Panc1 (cell line): Measurements from ENCODE around the gene GPRC5D.

ENCODE experiments used
- POLR2AphosphoS5 ChIP-seq: IDR thresholded peaks from 2 replicates; pipeline ENCODE4 v1.6.1; 2012; ENCODE audit warnings: mild to moderate bottlenecking, low read depth, low read length, moderate library complexity
- SIN3A ChIP-seq: IDR thresholded peaks from 2 replicates; pipeline ENCODE4 v1.6.1; 2012; ENCODE audit warnings: low read depth, mild to moderate bottlenecking, low read length, moderate library complexity, borderline replicate concordance; ENCODE audit not compliant: insufficient read depth
- TCF7L2 ChIP-seq: IDR thresholded peaks from 2 replicates; pipeline ENCODE4 v1.6.1; 2011; ENCODE audit warnings: mild to moderate bottlenecking, low read depth, low read length, inconsistent platforms
- TF ChIP-seq, protein P1 (sequence below): fragments of 450-650 bp; IDR thresholded peaks from 2 replicates; pipeline ENCODE4 v1.5.1; 2017; ENCODE audit warnings: mild to moderate bottlenecking
- TF ChIP-seq, protein P2 (sequence below), 2 experiments: IDR thresholded peaks; 2 replicates each; pipeline ENCODE4 v1.6.1; 2011 to 2012; ENCODE audit warnings: low read depth in 2 of 2, control low read depth in 1 of 2, low read length in 1 of 2, mild to moderate bottlenecking in 1 of 2, moderate library complexity in 1 of 2; ENCODE audit not compliant: insufficient read depth in 1 of 2

DNA sequence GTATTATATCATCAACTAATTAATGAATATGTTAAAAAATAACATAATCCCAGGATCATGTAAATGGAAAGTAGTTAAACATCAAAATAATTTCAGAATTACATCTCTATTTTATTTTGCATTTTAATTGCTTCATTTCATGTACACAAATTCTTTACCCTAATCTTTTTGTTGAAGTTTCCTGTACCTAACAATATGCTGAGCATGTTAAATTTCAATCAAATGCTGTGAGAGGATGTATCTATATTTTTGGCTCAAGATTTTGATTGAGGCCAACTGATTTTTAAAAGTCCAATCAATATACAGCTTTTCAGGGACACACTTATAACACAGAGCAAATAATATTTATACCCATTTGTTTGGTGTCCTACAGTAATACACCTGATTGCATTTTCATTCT, 6.4 kb downstream of the GPRC5D start:
- TF ChIP-seq, protein P1, sequence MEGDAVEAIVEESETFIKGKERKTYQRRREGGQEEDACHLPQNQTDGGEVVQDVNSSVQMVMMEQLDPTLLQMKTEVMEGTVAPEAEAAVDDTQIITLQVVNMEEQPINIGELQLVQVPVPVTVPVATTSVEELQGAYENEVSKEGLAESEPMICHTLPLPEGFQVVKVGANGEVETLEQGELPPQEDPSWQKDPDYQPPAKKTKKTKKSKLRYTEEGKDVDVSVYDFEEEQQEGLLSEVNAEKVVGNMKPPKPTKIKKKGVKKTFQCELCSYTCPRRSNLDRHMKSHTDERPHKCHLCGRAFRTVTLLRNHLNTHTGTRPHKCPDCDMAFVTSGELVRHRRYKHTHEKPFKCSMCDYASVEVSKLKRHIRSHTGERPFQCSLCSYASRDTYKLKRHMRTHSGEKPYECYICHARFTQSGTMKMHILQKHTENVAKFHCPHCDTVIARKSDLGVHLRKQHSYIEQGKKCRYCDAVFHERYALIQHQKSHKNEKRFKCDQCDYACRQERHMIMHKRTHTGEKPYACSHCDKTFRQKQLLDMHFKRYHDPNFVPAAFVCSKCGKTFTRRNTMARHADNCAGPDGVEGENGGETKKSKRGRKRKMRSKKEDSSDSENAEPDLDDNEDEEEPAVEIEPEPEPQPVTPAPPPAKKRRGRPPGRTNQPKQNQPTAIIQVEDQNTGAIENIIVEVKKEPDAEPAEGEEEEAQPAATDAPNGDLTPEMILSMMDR = no peak
- TF ChIP-seq TCF7L2 (no peak), POLR2AphosphoS5 (no peak), SIN3A (no peak)
- TF ChIP-seq, protein P2, sequence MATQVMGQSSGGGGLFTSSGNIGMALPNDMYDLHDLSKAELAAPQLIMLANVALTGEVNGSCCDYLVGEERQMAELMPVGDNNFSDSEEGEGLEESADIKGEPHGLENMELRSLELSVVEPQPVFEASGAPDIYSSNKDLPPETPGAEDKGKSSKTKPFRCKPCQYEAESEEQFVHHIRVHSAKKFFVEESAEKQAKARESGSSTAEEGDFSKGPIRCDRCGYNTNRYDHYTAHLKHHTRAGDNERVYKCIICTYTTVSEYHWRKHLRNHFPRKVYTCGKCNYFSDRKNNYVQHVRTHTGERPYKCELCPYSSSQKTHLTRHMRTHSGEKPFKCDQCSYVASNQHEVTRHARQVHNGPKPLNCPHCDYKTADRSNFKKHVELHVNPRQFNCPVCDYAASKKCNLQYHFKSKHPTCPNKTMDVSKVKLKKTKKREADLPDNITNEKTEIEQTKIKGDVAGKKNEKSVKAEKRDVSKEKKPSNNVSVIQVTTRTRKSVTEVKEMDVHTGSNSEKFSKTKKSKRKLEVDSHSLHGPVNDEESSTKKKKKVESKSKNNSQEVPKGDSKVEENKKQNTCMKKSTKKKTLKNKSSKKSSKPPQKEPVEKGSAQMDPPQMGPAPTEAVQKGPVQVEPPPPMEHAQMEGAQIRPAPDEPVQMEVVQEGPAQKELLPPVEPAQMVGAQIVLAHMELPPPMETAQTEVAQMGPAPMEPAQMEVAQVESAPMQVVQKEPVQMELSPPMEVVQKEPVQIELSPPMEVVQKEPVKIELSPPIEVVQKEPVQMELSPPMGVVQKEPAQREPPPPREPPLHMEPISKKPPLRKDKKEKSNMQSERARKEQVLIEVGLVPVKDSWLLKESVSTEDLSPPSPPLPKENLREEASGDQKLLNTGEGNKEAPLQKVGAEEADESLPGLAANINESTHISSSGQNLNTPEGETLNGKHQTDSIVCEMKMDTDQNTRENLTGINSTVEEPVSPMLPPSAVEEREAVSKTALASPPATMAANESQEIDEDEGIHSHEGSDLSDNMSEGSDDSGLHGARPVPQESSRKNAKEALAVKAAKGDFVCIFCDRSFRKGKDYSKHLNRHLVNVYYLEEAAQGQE (IDR thresholded peaks at IDR 0.05; ENCODE audit: insufficient read depth in 1 of 2, low read depth in 2 of 2, low read length in 1 of 2) = no peak
